ENCODE results near the gene TSKS. TPM values are rescaled to one million over a fixed set of nuclear protein-coding genes. Genes with fewer than 3 reads are reported as not detected.
A peak's percentile ranks its signal among the peaks of the same experiment; 100 is the strongest.

The TSKS gene
- total RNA-seq, 2 donors from 2014 or later, result not detected

DNA sequence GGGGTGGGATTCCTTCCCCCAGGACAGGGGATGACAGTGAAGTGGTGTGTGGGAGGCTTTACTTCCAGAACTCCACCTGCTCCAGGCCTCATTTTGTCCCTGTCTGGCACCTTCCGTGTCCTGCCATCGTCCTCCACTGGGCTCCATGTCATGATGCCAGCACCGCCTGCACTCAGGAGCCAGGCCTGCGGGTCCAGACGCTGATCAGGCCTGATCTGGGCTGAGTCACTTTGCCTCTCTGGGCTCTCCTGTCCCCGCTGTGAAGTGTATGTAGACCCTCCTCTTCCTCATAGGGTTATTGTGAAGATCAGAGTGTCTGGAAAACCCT lies 40.4 kb upstream of the TSKS start:
- H3K27me3 ChIP-seq, result no peaks in the 10 kb centered on the region
- no peak for TF ChIP-seq CTCF (IDR thresholded peaks at IDR 0.05)
- no peak overlapping the region for H3K27ac ChIP-seq
- H3K9me3 ChIP-seq, result no peaks in the 10 kb centered on the region
- no peaks in the 10 kb centered on the region for H3K4me1 ChIP-seq
- no peak overlapping the region for H3K9ac ChIP-seq (ENCODE audit: low read depth in 2 of 2, low read length in 2 of 2)
- H3K4me3 ChIP-seq, result no peak overlapping the region
- intact Hi-C loops (cut with DNase I), result no loop called here
- DNase-seq, result no peak
- no peaks in the 10 kb centered on the region for H3K36me3 ChIP-seq

GRCh38 chr19:49802836-49803528 lies 39.9 kb upstream of the TSKS start:
- TF ChIP-seq CTCF (IDR thresholded peaks at IDR 0.05), result no peak
- intact Hi-C loops (cut with DNase I), result no loop called here
- Histone ChIP-seq H3K9me3 (no peaks in the 10 kb centered on the region), H3K27me3 (no peaks in the 10 kb centered on the region), H3K36me3 (no peaks in the 10 kb centered on the region), H3K9ac (ENCODE audit: low read depth in 2 of 2, low read length in 2 of 2) (no peak overlapping the region), H3K27ac (no peak overlapping the region), H3K4me3 (no peak overlapping the region), H3K4me1 (no peaks in the 10 kb centered on the region)
- DNase-seq, result no peak

DNA sequence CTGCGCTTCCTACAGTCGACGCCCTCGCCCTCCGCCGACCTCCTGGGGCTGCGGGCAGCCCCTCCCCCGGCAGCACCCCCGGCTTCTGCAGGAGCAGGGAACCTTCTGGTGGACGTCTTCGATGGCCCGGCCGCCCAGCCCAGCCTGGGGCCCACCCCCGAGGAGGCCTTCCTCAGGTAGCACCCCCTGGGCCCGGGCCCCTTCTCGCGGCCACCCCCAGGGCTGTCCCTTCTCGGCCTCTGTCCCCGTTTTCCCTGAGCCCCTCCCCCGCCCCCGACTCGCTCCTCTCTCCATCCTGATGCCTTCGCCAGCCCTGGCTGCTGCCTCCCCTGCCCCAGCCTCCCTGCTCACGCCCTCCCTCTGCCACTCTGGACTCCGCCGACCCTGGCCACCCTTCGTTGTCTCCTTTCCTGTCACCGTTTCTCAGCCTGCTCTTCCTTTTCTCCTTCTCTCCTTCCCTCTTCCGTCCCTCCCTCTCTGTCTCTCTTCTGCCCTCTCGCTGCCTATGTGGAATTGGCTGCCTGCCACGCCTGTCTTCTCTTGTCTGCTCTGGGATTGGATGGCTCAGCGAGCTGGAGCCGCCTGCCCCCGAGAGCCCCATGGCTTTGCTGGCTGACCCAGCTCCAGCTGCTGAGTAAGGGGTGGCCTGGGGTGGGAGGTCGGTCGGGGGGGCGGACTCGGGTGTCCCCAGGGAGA lies 39.0 kb upstream of the TSKS start:
- peak overlapping the region; percentile 19 for H3K4me3 ChIP-seq

GRCh38 chr19:49801401-49801888 lies 38.3 kb upstream of the TSKS start:
- intact Hi-C loops (cut with DNase I), result no loop called here
- H3K9ac ChIP-seq (ENCODE audit: low read depth in 2 of 2, low read length in 2 of 2), result peak overlapping the region in 1 of 2 donors; percentile 28
- DNase-seq, result no peak
- H3K4me3 ChIP-seq, result peak overlapping the region; percentile 19
- no peaks in the 10 kb centered on the region for H3K27me3 ChIP-seq
- TF ChIP-seq CTCF (IDR thresholded peaks at IDR 0.05), result no peak
- no peaks in the 10 kb centered on the region for H3K4me1 ChIP-seq
- no peaks in the 10 kb centered on the region for H3K9me3 ChIP-seq
- no peak overlapping the region for H3K27ac ChIP-seq
- H3K36me3 ChIP-seq, result no peaks in the 10 kb centered on the region

More for the DNA sequence above, 39.0 kb upstream of the TSKS start:
- intact Hi-C loops (cut with DNase I), result no loop called here
- peak; percentile 79 for DNase-seq
- Histone ChIP-seq H3K27me3 (no peaks in the 10 kb centered on the region), H3K9me3 (no peaks in the 10 kb centered on the region), H3K27ac (no peak overlapping the region), H3K36me3 (no peaks in the 10 kb centered on the region), H3K9ac (ENCODE audit: low read depth in 2 of 2, low read length in 2 of 2) (peak overlapping the region in 1 of 2 donors; percentile 28), H3K4me1 (no peaks in the 10 kb centered on the region)
- no peak for TF ChIP-seq CTCF (IDR thresholded peaks at IDR 0.05)

- no peak for DNase-seq
Observed at GRCh38 chr19:49800771-49801170, 37.7 kb upstream of the TSKS start.

More at GRCh38 chr19:49800771-49801170, 37.7 kb upstream of the TSKS start:
- Histone ChIP-seq H3K27ac (no peak overlapping the region), H3K4me1 (no peaks in the 10 kb centered on the region), H3K4me3 (no peak overlapping the region), H3K27me3 (no peaks in the 10 kb centered on the region), H3K9ac (ENCODE audit: low read depth in 2 of 2, low read length in 2 of 2) (no peak overlapping the region), H3K36me3 (peaks cover 7% of the 10 kb centered on the region), H3K9me3 (no peaks in the 10 kb centered on the region)
- intact Hi-C loops (cut with DNase I), result no loop called here
- TF ChIP-seq CTCF (IDR thresholded peaks at IDR 0.05), result no peak
